GM19043 (cell line): Measurements from ENCODE around the gene CAB39L.
"Not testable (repeated sequence)": the region's sequence is repeated elsewhere in the genome, so short reads cannot be mapped to it uniquely, and the experiment has no call there.

Experiments
- ATAC-seq: cut with Tn5 transposase; IDR thresholded peaks from one replicate; pipeline ENCODE4 v1.9.1; 2021; ENCODE audit warnings: low read depth; ENCODE audit not compliant: unreplicated experiment

CAB39L gene

GRCh38 chr13:49353908-49354307 is 90.0 kb downstream of the CAB39L start:
- ATAC-seq = no peak

- no peak for ATAC-seq
These were observed 92.0 kb downstream of the CAB39L start for GRCh38 chr13:49351871-49352270.

- ATAC-seq = no peak
These were observed 95.1 kb downstream of the CAB39L start for GRCh38 chr13:49348751-49349150.

DNA sequence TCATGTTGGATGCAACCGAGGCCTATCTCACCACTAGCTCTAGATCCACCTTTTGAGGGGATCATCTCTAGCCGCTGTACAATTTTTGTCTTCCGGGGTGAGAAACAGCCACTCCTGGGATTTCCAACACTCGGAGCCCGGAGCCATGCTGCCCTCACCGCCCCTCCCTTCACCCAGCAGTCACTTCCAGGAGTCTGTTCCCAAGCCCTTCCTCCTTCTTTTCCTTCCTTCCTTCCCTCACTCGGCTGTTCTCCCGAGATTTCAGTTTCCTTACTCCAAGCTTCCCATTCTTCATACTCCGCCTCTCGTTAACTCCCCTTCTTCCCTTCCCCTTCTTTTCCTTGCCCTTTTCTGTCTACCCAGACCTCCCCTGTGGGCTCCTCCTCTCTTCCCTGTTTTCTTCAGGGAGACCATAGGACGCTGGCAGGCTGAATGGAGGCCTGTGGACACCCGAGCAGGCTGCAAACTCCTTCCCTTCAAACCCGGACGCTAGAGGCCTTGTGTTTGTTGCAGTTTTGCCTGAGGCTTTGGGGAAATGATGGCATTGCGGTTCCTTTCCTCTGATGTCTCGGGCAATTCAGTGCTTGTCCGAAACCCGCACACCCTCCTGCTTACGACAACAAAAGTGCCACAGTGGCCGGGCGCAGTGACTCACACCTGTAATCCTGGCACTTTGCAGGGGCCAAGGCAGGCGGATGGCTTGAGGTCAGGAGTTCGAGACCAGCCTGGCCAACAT is 96.0 kb downstream of the CAB39L start:
- ATAC-seq = no peak

- ATAC-seq = no peak
These were observed 97.4 kb downstream of the CAB39L start for GRCh38 chr13:49346460-49346859.

GRCh38 chr13:49343731-49344130 is 100.1 kb downstream of the CAB39L start:
- ATAC-seq = no peak

GRCh38 chr13:49343255-49343654 is 100.6 kb downstream of the CAB39L start:
- no peak for ATAC-seq

DNA sequence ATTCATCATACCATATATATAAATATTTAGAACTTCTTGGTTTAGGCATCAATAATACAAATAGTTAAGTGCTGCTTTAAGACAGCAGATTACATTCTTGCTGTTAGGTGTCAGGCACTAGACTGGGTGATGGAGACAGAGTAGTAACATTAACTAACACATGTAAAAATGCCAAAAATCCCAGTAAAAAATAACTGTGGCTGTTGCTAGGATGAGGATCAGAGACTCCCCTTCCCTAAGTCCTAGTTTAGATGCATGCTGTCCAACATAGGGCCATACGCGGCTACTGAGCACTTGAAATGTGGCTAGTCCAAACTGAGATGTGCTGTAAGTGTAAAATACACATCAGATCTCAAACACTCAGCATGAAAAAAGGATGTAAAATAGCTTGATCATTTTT is 101.4 kb downstream of the CAB39L start:
- ATAC-seq = no peak

DNA sequence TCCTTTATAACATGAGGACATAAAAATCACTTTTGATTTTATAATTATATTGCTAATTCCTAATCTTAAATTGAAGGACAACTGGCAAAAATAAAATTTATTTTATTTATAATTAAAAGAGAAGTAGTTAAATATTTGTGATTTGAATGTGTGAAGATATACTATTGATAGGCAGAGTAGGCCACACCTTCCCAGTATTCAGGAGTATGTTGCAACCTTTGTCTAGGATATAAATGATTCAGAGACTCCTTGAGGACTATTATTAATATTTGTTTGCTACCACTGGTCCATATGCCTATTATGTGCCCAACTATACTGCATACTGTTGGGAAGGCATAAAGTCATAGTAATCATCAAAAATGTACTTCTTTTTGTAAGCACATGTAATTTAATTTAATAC is 101.9 kb downstream of the CAB39L start:
- no peak for ATAC-seq

DNA sequence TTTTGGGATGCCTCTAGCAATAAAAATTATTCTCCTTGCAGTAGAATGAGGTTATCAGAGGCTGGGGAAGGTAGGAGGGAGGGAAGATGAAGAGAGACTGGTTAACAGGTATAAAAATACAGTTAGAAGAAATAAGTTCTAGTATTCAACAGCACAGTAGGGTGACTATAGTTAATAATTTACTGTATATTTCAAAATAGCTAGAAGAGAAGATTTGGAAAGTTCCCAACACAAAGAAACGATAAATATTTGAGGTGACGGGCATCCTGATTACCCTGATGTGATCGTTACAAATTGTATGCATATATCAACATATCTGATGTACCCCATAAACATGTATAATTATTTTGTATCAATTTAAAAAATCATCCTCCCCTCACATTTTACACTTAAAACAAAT is 102.3 kb downstream of the CAB39L start:
- ATAC-seq = no peak

GRCh38 chr13:49340161-49340560 is 103.7 kb downstream of the CAB39L start:
- ATAC-seq = no peak

DNA sequence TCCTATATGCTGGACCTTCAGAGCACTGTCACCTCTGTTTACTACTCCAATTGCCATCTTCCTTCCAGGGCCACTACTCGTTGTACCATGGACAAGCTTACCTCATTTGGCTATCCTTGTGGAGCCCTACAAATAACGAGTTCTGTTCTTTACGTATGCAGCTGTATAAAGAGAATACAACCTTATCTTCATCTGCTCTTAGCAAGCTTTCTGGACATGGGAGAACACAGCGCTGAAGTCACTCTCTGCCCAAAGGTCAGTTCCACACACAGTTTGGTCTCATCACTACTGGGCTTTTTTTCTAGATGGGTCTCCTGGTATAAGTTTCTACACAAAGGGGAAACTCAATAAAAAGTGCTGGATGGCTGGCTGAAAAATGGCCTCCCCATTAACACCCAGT is 107.2 kb downstream of the CAB39L start:
- no peak for ATAC-seq

GRCh38 chr13:49330546-49330864 is 113.4 kb downstream of the CAB39L start:
- ATAC-seq = no peak

- no peak for ATAC-seq
These were observed 113.9 kb downstream of the CAB39L start for GRCh38 chr13:49329831-49330545.

- not testable (repeated sequence) for ATAC-seq
These were observed 116.7 kb downstream of the CAB39L start for GRCh38 chr13:49327145-49327544.

GRCh38 chr13:49326222-49326917 is 117.5 kb downstream of the CAB39L start:
- no peak for ATAC-seq

- ATAC-seq = no peak
These were observed 120.5 kb downstream of the CAB39L start for GRCh38 chr13:49323344-49323743.

DNA sequence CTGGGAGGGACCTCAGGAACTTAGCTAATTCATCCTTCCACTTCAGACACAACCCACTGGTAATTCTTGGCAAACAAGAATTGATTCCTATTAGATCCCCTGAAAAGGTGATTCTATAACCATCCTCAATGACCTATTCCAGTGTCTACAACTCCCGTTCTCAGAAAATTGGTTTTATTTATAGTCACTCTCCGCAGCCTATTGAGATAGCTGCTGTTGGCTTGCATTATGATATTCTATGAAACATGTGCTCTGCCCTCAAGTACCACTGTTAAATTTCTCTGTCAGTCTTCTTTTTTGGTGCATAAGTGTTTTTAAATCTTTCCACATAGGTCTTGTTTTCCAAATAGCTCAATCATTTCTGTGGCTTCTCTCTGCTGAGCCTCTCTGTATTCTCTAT is 121.2 kb downstream of the CAB39L start:
- ATAC-seq = no peak

DNA sequence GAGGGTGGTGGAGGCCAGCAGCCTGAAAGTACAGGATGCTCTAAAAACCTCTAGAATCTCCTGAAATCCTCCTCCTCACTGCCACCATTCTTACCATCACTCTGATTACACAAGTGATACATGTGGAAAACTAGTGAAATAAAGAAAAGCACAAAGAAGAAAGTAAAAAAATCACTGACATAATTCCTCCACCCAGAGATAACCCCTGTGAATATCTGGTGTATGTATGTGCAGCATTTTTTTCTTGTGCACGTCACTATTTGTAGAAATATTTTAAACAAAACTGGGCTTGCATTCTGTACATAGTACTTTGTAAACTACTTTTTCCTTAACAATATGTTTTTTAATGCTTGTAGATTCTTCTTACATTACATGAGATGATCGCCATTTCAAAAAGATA is 122.9 kb downstream of the CAB39L start:
- no peak for ATAC-seq

GRCh38 chr13:49319951-49320350 is 123.9 kb downstream of the CAB39L start:
- no peak for ATAC-seq

DNA sequence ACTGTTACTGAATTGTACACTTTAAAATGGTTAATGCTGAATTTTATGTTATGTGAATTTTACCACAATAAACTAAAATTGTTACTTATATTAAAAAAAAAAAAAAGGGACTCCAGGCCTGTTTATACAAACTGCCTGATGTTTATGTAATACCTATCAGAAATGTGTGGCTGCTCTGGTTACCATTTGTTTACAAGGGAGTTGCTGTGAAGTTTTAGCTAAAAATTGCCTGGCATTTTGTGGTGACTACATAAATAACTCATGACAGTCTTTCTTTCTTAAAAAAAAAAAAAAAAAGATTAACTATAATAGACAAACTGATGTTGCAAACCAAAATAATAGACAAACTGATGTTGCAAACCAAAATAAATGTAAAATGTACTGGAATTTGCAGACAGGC is 124.3 kb downstream of the CAB39L start:
- no peak for ATAC-seq
